NCI-H2196 treated with DMSO at 0.1 percent for 48 hours (cell line): ENCODE data around the gene IL22RA2.

Source experiments
- DNase-seq: peaks from one replicate; lab custom pipeline; 2025; ENCODE audit not compliant: unreplicated experiment; lab: John Stamatoyannopoulos, UW

IL22RA2 gene

DNA sequence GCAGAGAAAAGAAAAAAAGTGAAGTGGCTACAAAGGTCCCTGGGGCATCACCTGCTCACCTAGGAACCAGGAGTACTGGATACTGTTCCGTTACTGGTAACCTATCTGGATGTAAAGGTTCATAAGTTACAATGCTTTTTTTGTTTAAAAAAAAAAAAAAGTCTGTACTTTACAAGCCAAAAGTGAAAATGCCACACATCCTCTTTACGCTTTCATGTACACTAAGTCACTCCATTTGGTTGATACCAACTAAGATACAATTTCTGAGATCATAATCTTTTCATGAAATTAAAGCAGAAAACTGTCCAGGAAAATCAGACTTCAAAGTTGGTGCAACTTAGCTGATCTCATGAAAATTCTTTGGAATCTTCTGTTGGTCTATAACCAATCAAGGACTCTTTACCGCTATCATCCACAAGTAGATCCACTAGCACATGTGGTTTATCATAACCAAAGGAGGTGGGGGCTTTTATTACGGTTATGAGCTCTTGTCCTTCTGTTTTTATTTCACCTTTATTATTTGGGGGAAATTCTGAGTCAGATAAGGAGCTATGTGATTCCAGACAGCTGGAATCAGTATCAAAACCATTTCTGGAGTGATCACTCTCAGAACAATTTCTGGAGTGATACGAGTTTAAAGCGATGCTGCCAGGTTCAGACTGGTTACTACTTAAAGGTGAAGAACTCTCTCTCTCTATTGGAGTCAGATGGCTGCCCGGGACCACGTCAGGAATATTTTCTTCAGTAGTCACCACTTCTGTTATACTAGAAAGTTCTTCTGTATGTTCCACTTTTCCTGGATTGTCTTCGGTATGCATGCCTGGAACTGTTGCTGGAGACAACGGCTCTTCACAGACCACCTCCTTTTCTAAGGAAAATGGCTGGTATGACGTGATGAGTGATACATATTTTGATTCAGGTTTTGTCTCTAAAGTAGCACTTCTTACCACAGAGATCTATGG lies 24.5 kb upstream of the IL22RA2 start:
- no peak for DNase-seq

DNA sequence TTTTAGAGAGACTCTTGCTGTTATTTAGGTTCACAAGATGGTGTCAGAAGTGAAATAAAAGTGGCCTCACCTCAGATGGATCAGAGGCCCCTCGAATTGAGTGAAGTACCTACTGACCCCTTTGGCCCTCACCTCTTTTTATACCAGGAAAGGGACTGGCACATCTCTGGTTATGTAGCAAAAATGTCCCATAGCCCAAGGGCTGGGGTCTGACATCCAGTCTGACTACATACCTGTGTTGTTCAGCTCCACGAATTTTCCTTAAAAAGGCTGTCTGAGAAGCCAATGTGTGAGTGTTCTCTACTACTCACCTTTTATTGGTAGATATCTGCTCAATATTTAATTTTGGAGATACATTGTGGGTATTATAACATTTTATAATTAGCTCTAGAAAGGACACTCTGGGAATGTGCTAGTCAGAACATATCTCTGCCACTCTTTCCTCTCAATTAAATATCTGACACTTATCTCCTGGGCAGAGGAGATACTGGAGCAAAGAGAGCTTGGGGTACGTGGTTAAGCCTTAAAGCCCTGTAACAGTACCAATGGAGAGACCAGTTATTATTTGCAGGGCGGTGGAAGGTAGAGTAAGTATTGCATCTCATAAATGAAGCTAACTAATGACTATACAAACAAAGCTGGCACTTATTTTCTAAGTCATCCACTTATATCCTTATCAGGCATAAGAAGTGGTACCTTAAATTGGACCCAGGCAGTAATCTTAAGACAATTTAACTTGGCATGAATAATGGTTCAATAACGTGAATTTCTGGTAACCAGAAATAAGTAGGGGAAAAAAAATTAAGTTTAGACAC lies 20.0 kb upstream of the IL22RA2 start:
- no peak for DNase-seq

GRCh38 chr6:137192821-137193220 lies 19.4 kb upstream of the IL22RA2 start:
- no peak for DNase-seq

DNA sequence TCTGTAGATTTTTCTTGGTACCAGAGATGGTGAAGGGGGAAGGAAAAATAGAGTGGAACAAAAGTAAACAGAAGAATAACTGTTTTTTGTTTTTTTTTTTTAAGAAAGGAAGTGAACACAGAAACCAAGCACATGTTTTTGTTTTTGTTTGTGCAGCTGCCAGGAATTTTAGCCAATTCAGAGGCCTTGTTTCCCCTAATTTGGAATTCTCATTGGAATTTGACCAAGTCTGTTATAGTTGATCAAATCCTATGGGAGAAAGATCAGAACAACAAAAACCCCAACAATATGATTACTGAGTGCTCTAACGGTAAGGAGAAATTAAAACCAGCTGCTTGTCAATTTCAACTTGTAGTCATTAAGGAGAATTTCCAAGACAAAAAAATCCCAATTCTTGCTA lies 18.2 kb upstream of the IL22RA2 start:
- DNase-seq = no peak

DNA sequence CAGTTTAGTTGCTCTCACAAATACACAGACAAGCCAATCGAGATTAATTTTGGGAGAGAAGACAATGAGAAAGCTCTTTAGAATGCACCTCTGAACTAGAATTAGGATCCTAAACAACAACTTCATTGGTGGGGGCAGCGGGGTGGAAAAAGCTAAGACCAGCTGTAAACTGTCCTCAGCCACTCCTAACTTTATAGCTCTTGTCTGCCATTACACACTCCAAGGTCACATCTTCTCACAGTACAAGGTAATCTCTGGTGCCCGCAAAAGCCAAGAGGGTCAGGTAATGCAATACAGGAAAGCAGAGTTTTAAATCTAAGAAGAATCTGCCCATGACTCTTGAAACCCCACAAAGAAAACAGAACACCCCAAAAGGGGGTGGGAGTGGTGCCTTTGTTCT lies 17.8 kb upstream of the IL22RA2 start:
- DNase-seq = no peak

DNA sequence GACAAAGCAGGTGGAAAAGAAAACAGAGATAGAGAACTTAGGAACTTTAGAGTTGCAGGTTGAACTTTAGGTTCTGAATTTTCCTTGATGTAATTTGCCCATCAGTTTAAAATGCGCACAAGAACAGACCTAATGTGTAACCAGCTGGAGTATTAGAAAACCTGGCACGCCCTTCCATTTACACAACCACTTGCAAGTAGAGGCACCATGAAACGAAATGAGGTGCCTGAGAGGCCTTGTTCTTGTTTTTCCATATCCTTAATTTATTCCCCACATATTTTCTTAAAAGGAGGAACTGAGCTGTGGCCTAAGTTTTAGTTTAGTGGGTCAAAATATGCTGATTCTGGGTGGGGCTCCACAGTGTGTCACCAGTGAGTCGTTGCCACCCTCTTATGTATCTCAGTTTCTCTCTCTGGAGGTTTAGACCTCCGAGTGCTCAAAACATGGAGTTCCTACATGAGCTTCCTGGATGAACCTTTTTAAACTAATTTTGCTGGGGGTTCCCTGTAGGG lies 17.2 kb upstream of the IL22RA2 start:
- no peak for DNase-seq

- no peak for DNase-seq
Measured at GRCh38 chr6:137188855-137189254, 15.4 kb upstream of the IL22RA2 start.

- DNase-seq = no peak
Measured at GRCh38 chr6:137185290-137185689, 11.8 kb upstream of the IL22RA2 start.

- no peak for DNase-seq
Measured at GRCh38 chr6:137182654-137183073, 9.2 kb upstream of the IL22RA2 start.

DNA sequence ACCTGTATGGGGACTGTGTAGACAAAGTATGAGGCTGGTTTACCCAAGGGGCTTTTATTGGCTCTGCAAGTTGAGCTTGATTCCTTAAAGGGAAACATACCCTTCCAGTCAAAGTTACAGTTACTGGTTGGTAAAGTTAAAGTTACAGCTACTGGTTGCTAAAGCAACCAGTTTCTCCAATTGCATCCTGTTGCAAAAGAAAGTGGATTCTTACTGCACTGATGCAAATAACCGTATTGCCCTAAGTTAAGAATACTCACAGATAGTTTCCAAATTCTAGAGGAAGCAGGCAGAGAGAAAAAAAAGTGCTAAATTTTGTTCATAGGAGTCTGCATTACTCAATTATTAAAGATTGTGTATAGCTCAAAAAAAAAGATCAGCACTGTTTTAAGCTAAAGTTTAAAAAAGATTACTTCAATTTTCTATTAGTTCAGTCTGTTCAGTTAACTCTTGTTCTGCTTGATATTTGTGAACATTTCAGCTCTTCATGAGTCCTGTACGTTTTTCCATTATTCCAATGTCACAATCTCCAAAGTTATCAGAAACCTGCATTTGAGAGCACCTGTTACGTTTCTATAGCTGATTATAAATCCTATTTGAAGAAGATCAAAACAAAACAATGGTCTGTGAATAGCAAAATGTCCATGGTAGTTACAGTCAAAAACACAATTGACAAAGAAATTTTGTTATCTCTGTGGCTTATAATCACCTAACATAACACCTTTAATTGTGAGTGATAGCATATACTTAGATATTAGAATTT lies 8.6 kb upstream of the IL22RA2 start:
- no peak for DNase-seq

- no peak for DNase-seq
Measured at GRCh38 chr6:137177611-137178010, 4.2 kb upstream of the IL22RA2 start.

GRCh38 chr6:137176729-137177128 lies 3.3 kb upstream of the IL22RA2 start:
- no peak for DNase-seq

DNA sequence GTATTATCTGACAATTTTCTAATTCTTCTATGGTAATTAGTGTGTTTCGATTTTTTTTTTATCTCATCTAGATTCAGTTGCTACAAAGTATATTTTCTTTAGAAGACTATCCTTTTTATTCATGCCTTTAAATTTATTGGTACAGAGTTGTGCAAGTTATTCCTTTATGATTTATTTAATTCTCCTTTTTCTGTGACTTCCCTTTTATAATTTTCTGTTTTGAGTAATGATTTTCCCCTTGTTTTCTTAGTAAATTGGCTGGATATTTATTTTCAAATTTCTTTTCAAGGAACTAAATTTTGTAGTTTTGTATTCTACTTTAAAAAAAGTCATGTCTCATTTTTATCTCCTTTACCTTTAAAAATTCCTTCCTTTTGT lies 2.4 kb upstream of the IL22RA2 start:
- no peak for DNase-seq

DNA sequence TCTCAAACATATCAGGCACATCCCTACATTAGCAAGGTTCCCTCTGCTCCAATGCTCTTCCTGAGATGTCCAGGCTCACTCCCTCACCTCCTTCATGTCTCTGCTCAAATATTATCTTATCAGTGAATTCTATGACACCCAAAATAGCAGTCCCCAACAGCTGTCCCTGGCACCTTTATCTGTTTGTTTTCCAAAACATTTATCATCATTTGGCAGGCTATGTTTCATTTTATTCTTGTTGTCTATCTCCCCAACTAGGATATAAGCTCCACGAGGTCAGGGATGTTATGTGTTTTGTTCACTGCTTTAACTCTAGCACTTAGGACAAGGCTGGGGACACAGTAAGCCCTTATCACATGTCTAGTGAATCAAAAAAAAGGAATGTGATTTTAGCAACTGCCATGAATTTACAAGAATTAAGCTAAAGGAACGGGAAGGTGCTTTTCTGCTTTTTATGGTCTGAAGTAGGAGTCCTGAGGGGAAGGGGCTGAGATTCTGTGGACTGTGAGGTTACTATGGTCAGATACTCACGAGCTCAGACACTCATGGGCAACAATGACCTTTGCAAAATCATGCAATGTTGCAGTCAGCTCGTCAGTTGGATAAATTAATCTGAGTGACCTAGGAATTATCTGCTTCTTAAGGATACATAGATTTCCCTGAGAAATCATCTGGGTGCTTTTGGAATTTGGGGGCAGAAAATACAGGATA lies 1.9 kb upstream of the IL22RA2 start:
- no peak for DNase-seq

- no peak for DNase-seq
Measured at GRCh38 chr6:137172734-137173431, 561 bp downstream of the IL22RA2 start.

DNA sequence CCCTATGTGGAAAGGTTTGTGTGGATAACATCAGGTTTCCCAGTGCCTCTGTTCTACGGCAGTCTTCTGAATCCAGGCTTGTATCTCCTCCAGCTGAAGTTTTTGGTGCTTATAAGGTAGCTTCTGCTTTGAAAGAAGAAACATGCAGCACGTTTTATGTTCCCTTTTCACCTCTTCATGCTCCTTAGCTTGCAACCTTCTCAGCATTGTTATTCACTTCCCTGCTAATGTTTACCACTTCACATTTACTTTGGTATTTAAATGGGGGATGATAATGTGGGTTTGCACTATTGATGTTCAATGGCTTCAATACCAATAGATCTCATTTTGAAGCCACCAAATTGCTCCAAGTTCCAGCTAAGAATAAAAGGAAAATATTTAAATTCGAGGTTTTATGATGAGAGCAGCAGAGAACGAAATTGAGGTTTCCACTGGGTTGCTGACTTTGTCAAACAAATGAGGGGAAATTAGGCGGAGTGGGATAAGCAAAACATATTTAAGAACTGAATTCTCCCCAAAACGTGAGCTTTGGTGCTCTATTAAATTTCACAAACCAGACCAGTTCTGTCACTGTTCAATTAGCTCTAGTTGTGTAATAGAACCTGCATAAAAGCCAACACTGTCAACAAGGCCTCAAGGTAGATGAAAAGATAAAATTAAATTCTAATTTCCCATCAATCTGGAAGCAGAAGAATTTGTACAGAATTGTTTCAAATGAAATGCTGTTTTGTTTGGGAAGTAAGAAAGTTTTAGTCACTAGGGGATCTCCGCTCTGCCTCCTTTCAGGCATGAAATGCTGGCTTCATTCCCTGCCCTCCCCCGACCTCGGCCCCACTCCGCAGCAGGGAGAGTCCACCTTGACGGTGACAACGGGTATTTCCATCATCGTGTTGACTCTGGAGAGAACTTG lies 1.4 kb downstream of the IL22RA2 start:
- DNase-seq = no peak

DNA sequence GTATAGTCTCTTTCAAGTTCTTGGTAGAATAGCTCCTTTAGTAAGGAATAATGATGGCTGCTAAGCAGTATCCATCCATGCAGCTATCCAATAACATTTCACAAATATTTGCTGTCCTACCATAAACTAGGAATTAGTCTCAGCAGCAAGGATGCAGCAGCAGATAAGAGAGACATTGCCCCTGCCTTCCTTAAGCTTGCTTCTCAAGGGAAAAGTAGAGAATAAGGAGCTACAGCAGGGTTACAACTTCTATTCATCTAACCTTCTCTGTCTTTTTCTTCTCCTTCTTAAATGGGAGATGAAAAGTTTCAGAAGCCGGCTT lies 2.4 kb downstream of the IL22RA2 start:
- DNase-seq = no peak

DNA sequence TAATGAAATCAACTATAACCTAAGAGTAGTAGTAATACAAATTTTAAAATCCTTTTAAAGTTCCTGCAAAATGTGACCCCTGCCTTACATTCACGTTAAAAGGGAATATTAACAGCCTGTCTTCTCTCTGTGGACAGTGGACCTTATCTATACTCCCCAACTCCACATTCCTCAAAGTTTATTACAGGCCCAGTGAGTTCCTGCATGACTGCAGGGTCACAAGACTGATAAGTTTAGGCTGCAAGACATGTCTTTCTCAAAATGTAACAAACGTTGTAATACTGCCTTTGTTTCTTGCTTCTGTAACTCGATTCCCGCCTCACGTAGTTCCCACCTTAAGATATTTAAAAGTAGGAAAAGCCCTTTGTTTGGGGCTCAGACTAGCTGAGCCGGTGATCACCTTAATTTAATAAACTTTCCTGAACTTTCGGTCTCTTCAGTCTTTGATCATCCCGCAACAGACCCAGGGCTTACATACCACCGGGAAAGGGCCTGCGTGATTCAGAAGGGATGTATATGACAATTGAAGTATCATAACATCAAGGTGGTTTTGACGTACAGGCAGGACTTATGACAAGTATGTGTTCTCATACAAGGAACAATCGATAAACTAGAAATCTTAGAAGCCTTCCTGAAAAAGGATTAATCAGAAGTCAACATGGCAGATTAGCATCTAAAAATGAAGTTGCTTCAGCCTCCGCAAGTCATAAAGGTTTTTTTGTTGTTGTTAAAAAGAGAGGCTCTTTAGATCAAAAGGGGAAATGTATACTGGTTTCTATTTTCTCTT lies 3.0 kb downstream of the IL22RA2 start:
- DNase-seq = no peak
